Measurements from ENCODE around the gene GUCY1A1. TPM values are rescaled to one million over a fixed set of nuclear protein-coding genes. Genes with fewer than 3 reads are reported as not detected.

Gene GUCY1A1
- total RNA-seq, 1 experiment from 2014 or later: 9.2 TPM

GRCh38 chr4:155745984-155746383 is 79.3 kb downstream of the GUCY1A1 start:
- intact Hi-C loops (cut with micrococcal nuclease): no loop called here
- Histone ChIP-seq H3K27ac (ENCODE audit: low read length) (no peak overlapping the region), H3K9me2 (replicated peaks; ENCODE audit: low read length) (no peaks in the 10 kb centered on the region), H3K27me3 (ENCODE audit: low read length) (no peaks in the 10 kb centered on the region), H3K9me3 (ENCODE audit: low read length) (no peaks in the 10 kb centered on the region), H3K4me3 (ENCODE audit: low read length) (no peak overlapping the region), H2AFZ (ENCODE audit: low read length) (no peak overlapping the region), H3K9ac (ENCODE audit: low read length) (no peak overlapping the region), H3K79me2 (ENCODE audit: low read length) (no peaks in the 10 kb centered on the region), H3K4me1 (ENCODE audit: insufficient read depth, low read length) (peaks cover 4% of the 10 kb centered on the region; the same call in 1 of the 2 replicates), H3K36me3 (ENCODE audit: low read depth, low read length) (no peaks in the 10 kb centered on the region), H3F3A (ENCODE audit: low read length, unreplicated experiment) (no peaks in the 10 kb centered on the region), H3K4me2 (ENCODE audit: low read length) (no peak overlapping the region), H4K20me1 (ENCODE audit: low read length) (no peaks in the 10 kb centered on the region)
- ATAC-seq (peak; percentile 55), DNase-seq (peak; percentile 52)
- POLR2A ChIA-PET (ENCODE audit: unreplicated experiment): no interaction called here
- CTCF ChIA-PET: no interaction called here
- BruUV-seq (replicated peaks): no TSS peak
- no peak for TF ChIP-seq EZH2 (IDR thresholded peaks at IDR 0.05; ENCODE audit: low read length, unreplicated experiment)

GRCh38 chr4:155748039-155748438 is 81.4 kb downstream of the GUCY1A1 start:
- no peaks in the 10 kb centered on the region for H3K36me3 ChIP-seq (ENCODE audit: low read depth, low read length)
- H3K9me2 ChIP-seq (replicated peaks; ENCODE audit: low read length): no peaks in the 10 kb centered on the region
- no peaks in the 10 kb centered on the region for H3F3A ChIP-seq (ENCODE audit: low read length, unreplicated experiment)
- H3K27ac ChIP-seq (ENCODE audit: low read length): no peak overlapping the region
- H2AFZ ChIP-seq (ENCODE audit: low read length): no peak overlapping the region
- intact Hi-C loops (cut with micrococcal nuclease): no loop called here
- DNase-seq (no peak), ATAC-seq (no peak)
- H3K9me3 ChIP-seq (ENCODE audit: low read length): no peaks in the 10 kb centered on the region
- no peak overlapping the region for H3K9ac ChIP-seq (ENCODE audit: low read length)
- H3K4me1 ChIP-seq (ENCODE audit: insufficient read depth, low read length): peaks cover 4% of the 10 kb centered on the region; the same call in 1 of the 2 replicates
- no peak for TF ChIP-seq EZH2phosphoT487 (IDR thresholded peaks at IDR 0.05; ENCODE audit: borderline replicate concordance, low read length)
- no peak for TF ChIP-seq EZH2 (IDR thresholded peaks at IDR 0.05; ENCODE audit: low read length, unreplicated experiment)
- TF ChIP-seq, protein P1, sequence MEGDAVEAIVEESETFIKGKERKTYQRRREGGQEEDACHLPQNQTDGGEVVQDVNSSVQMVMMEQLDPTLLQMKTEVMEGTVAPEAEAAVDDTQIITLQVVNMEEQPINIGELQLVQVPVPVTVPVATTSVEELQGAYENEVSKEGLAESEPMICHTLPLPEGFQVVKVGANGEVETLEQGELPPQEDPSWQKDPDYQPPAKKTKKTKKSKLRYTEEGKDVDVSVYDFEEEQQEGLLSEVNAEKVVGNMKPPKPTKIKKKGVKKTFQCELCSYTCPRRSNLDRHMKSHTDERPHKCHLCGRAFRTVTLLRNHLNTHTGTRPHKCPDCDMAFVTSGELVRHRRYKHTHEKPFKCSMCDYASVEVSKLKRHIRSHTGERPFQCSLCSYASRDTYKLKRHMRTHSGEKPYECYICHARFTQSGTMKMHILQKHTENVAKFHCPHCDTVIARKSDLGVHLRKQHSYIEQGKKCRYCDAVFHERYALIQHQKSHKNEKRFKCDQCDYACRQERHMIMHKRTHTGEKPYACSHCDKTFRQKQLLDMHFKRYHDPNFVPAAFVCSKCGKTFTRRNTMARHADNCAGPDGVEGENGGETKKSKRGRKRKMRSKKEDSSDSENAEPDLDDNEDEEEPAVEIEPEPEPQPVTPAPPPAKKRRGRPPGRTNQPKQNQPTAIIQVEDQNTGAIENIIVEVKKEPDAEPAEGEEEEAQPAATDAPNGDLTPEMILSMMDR (conservative IDR thresholded peaks at IDR 0.05; ENCODE audit: low read depth, low read length): no peak
- no peaks in the 10 kb centered on the region for H4K20me1 ChIP-seq (ENCODE audit: low read length)
- ChIA-PET POLR2A (ENCODE audit: unreplicated experiment) (interaction anchor here (0.7 kb wide), 1 partner anchor 31 kb away, joined by 8 read pairs; no protein-coding TSS in a partner anchor), CTCF (no interaction called here)
- no peaks in the 10 kb centered on the region for H3K27me3 ChIP-seq (ENCODE audit: low read length)
- H3K79me2 ChIP-seq (ENCODE audit: low read length): no peaks in the 10 kb centered on the region
- BruUV-seq (replicated peaks): no TSS peak
- H3K4me2 ChIP-seq (ENCODE audit: low read length): no peak overlapping the region
- no peak overlapping the region for H3K4me3 ChIP-seq (ENCODE audit: low read length)

GRCh38 chr4:155749041-155749440 is 82.4 kb downstream of the GUCY1A1 start:
- BruUV-seq (replicated peaks): no TSS peak
- H3K9me2 ChIP-seq (replicated peaks; ENCODE audit: low read length): no peaks in the 10 kb centered on the region
- no peak overlapping the region for H3K4me2 ChIP-seq (ENCODE audit: low read length)
- DNase-seq (no peak), ATAC-seq (no peak)
- no peaks in the 10 kb centered on the region for H4K20me1 ChIP-seq (ENCODE audit: low read length)
- H3F3A ChIP-seq (ENCODE audit: low read length, unreplicated experiment): no peaks in the 10 kb centered on the region
- H3K79me2 ChIP-seq (ENCODE audit: low read length): no peaks in the 10 kb centered on the region
- H3K4me1 ChIP-seq (ENCODE audit: insufficient read depth, low read length): peaks cover 4% of the 10 kb centered on the region; the same call in 1 of the 2 replicates
- ChIA-PET POLR2A (ENCODE audit: unreplicated experiment) (no interaction called here), CTCF (no interaction called here)
- no peak overlapping the region for H3K9ac ChIP-seq (ENCODE audit: low read length)
- no peak overlapping the region for H3K27ac ChIP-seq (ENCODE audit: low read length)
- no peak overlapping the region for H3K4me3 ChIP-seq (ENCODE audit: low read length)
- H3K9me3 ChIP-seq (ENCODE audit: low read length): no peaks in the 10 kb centered on the region
- no peaks in the 10 kb centered on the region for H3K36me3 ChIP-seq (ENCODE audit: low read depth, low read length)
- TF ChIP-seq, protein P1 (conservative IDR thresholded peaks at IDR 0.05; ENCODE audit: low read depth, low read length): no peak
- TF ChIP-seq EZH2phosphoT487 (IDR thresholded peaks at IDR 0.05; ENCODE audit: borderline replicate concordance, low read length) (no peak), EZH2 (IDR thresholded peaks at IDR 0.05; ENCODE audit: low read length, unreplicated experiment) (no peak)
- intact Hi-C loops (cut with micrococcal nuclease): no loop called here
- H3K27me3 ChIP-seq (ENCODE audit: low read length): no peaks in the 10 kb centered on the region
- H2AFZ ChIP-seq (ENCODE audit: low read length): no peak overlapping the region

Data from PC-3 (cell line).